ENCODE data around the gene TMEM255A.

TMEM255A gene

GRCh38 chrX:120321520-120322281, 10.4 kb upstream of the TMEM255A start:
- no peak for TF ChIP-seq POLR2A (IDR thresholded peaks at IDR 0.05; ENCODE audit: extremely low read depth, insufficient read length)
- TF ChIP-seq MAX (IDR thresholded peaks at IDR 0.05; ENCODE audit: low read depth, low read length), result no peak
- no peak for TF ChIP-seq MYC (IDR thresholded peaks at IDR 0.05; ENCODE audit: low read depth, low read length)
- DNase-seq (ENCODE audit: low read depth), result no peak
- no peak overlapping the region for H3K4me3 ChIP-seq (ENCODE audit: low read depth, low read length)

GRCh38 chrX:120318411-120318810, 7.2 kb upstream of the TMEM255A start:
- TF ChIP-seq CTCF (IDR thresholded peaks at IDR 0.05; ENCODE audit: low read depth, low read length) (no peak), MAX (IDR thresholded peaks at IDR 0.05; ENCODE audit: low read depth, low read length) (no peak), MYC (IDR thresholded peaks at IDR 0.05; ENCODE audit: low read depth, low read length) (no peak), POLR2A (IDR thresholded peaks at IDR 0.05; ENCODE audit: extremely low read depth, insufficient read length) (no peak)
- H3K4me3 ChIP-seq (ENCODE audit: low read depth, low read length), result no peak overlapping the region
- no peak for DNase-seq (ENCODE audit: low read depth)

GRCh38 chrX:120316587-120317283, 5.5 kb upstream of the TMEM255A start:
- H3K4me3 ChIP-seq (ENCODE audit: low read depth, low read length), result no peak overlapping the region
- TF ChIP-seq MAX (IDR thresholded peaks at IDR 0.05; ENCODE audit: low read depth, low read length) (no peak), MYC (IDR thresholded peaks at IDR 0.05; ENCODE audit: low read depth, low read length) (no peak), POLR2A (IDR thresholded peaks at IDR 0.05; ENCODE audit: extremely low read depth, insufficient read length) (no peak), CTCF (IDR thresholded peaks at IDR 0.05; ENCODE audit: low read depth, low read length) (no peak)
- peak; percentile 3 for DNase-seq (ENCODE audit: low read depth)

GRCh38 chrX:120315776-120316175, 4.5 kb upstream of the TMEM255A start:
- TF ChIP-seq CTCF (IDR thresholded peaks at IDR 0.05; ENCODE audit: low read depth, low read length) (no peak), POLR2A (IDR thresholded peaks at IDR 0.05; ENCODE audit: extremely low read depth, insufficient read length) (no peak), MAX (IDR thresholded peaks at IDR 0.05; ENCODE audit: low read depth, low read length) (no peak), MYC (IDR thresholded peaks at IDR 0.05; ENCODE audit: low read depth, low read length) (no peak)
- no peak overlapping the region for H3K4me3 ChIP-seq (ENCODE audit: low read depth, low read length)
- DNase-seq (ENCODE audit: low read depth), result no peak

GRCh38 chrX:120311727-120312063, 434 bp upstream of the TMEM255A start:
- TF ChIP-seq MAX (IDR thresholded peaks at IDR 0.05; ENCODE audit: low read depth, low read length) (no peak), MYC (IDR thresholded peaks at IDR 0.05; ENCODE audit: low read depth, low read length) (no peak), POLR2A (IDR thresholded peaks at IDR 0.05; ENCODE audit: extremely low read depth, insufficient read length) (no peak), CTCF (IDR thresholded peaks at IDR 0.05; ENCODE audit: low read depth, low read length) (no peak)
- no peak overlapping the region for H3K4me3 ChIP-seq (ENCODE audit: low read depth, low read length)
- no peak for DNase-seq (ENCODE audit: low read depth)

Data from NB4 (cell line).